WERI-Rb-1 (cell line): ENCODE results near the gene CCDC15.
A peak's percentile ranks its signal among the peaks of the same experiment; 100 is the strongest.
"Not testable (repeated sequence)": the region's sequence is repeated elsewhere in the genome, so short reads cannot be mapped to it uniquely, and the experiment has no call there.

ENCODE experiments used
- DNase-seq: peaks from one replicate; pipeline ENCODE4 v3.0.0-alpha.2; 2020
- H3K27ac ChIP-seq: fragments of 250-450 bp; sonication (Bioruptor Pico); 2 replicates; pipeline ENCODE4 v1.5.1; 2020; ENCODE audit warnings: mild to moderate bottlenecking, moderate library complexity
- H3K27me3 ChIP-seq: fragments of 250-450 bp; sonication (Bioruptor Pico); 2 replicates; pipeline ENCODE4 v1.5.1; 2021; ENCODE audit warnings: mild to moderate bottlenecking, low read depth, moderate library complexity; ENCODE audit not compliant: insufficient read depth, severe bottlenecking
- H3K36me3 ChIP-seq: fragments of 250-450 bp; sonication (Bioruptor Pico); 2 replicates; pipeline ENCODE4 v1.5.1; 2020; ENCODE audit warnings: mild to moderate bottlenecking, moderate library complexity
- H3K4me3 ChIP-seq: 2 replicates; pipeline ENCODE4 v1.5.1; 2011; ENCODE audit warnings: low read depth, mild to moderate bottlenecking, control low read depth, low read length
- H3K9me3 ChIP-seq: fragments of 250-450 bp; sonication (Bioruptor Pico); 2 replicates; pipeline ENCODE4 v1.5.1; 2021; ENCODE audit warnings: mild to moderate bottlenecking, moderate library complexity; ENCODE audit not compliant: severe bottlenecking
- CTCF ChIP-seq: IDR thresholded peaks from 2 replicates; pipeline ENCODE4 v1.5.1; 2011; ENCODE audit warnings: low read depth, mild to moderate bottlenecking, control low read depth, inconsistent platforms, low read length

CCDC15 gene

GRCh38 chr11:124954590-124954955, 571 bp downstream of the CCDC15 start:
- Histone ChIP-seq H3K4me3 (peak overlapping the region; percentile 83), H3K36me3 (no peaks in the 10 kb centered on the region), H3K9me3 (no peaks in the 10 kb centered on the region), H3K27ac (peak overlapping the region; percentile 72), H3K27me3 (no peaks in the 10 kb centered on the region)
- no peak for DNase-seq
- no peak for TF ChIP-seq CTCF

- Histone ChIP-seq H3K9me3 (no peaks in the 10 kb centered on the region), H3K36me3 (no peaks in the 10 kb centered on the region), H3K27me3 (no peaks in the 10 kb centered on the region), H3K27ac (no peak overlapping the region), H3K4me3 (peak overlapping the region; percentile 83)
- DNase-seq, result no peak
- TF ChIP-seq CTCF, result no peak
These were observed 1.0 kb downstream of the CCDC15 start for GRCh38 chr11:124955035-124955434.

- H3K9me3 ChIP-seq, result no peaks in the 10 kb centered on the region
- DNase-seq, result no peak
- no peak overlapping the region for H3K4me3 ChIP-seq
- TF ChIP-seq CTCF, result peak; percentile 48; the same call in 1 of the 2 replicates
- H3K36me3 ChIP-seq, result no peaks in the 10 kb centered on the region
- no peak overlapping the region for H3K27ac ChIP-seq
- no peaks in the 10 kb centered on the region for H3K27me3 ChIP-seq
These were observed 8.1 kb downstream of the CCDC15 start for GRCh38 chr11:124961972-124962609.

GRCh38 chr11:124968197-124968596, 14.2 kb downstream of the CCDC15 start:
- peak overlapping the region; percentile 20; the same call in 1 of the 2 replicates for H3K27ac ChIP-seq
- DNase-seq, result peak; percentile 67
- peak overlapping the region; percentile 1 for H3K4me3 ChIP-seq
- not testable (repeated sequence) for H3K36me3 ChIP-seq, H3K27me3 ChIP-seq, H3K9me3 ChIP-seq

GRCh38 chr11:124970925-124971324, 16.9 kb downstream of the CCDC15 start:
- Histone ChIP-seq H3K4me3 (no peak overlapping the region), H3K36me3 (no peaks in the 10 kb centered on the region), H3K9me3 (no peaks in the 10 kb centered on the region), H3K27me3 (no peaks in the 10 kb centered on the region), H3K27ac (no peak overlapping the region)
- TF ChIP-seq CTCF, result peak; percentile 19; the same call in 1 of the 2 replicates
- peak; percentile 23 for DNase-seq

- H3K27ac ChIP-seq, result no peak overlapping the region
- no peak overlapping the region for H3K4me3 ChIP-seq
- no peaks in the 10 kb centered on the region for H3K36me3 ChIP-seq
- TF ChIP-seq CTCF, result no peak
- H3K27me3 ChIP-seq, result no peaks in the 10 kb centered on the region
- DNase-seq, result no peak
- H3K9me3 ChIP-seq, result no peaks in the 10 kb centered on the region
These were observed 17.8 kb downstream of the CCDC15 start for GRCh38 chr11:124971810-124972209.
